Ascending aorta (tissue), 2 donors: Measurements from ENCODE around the gene PRKAG2. TPM values are rescaled to one million over a fixed set of nuclear protein-coding genes. Genes with fewer than 3 reads are reported as not detected.

Experiments
- DNase-seq, 2 donors: peaks; one replicate each; pipeline ENCODE4 v3.0.0-alpha.2; 2019; ENCODE audit warnings: low spot score in 2 of 2
- H3K27ac ChIP-seq, 2 donors: fragments of 200-600 bp; sonication (generic); one replicate each; pipeline ENCODE4 v1.5.1; 2016 to 2017; ENCODE audit warnings: mild to moderate bottlenecking in 1 of 2
- H3K27me3 ChIP-seq: fragments of 200-600 bp; sonication (generic); one replicate; pipeline ENCODE4 v1.5.1; 2017
- H3K36me3 ChIP-seq, 2 donors: fragments of 200-600 bp; sonication (generic); one replicate each; pipeline ENCODE4 v1.5.1; 2016
- H3K4me1 ChIP-seq, 2 donors: fragments of 200-600 bp; sonication (generic); one replicate each; pipeline ENCODE4 v1.5.1; 2016 to 2017; ENCODE audit warnings: mild to moderate bottlenecking in 1 of 2
- H3K4me3 ChIP-seq, 2 donors: fragments of 200-600 bp; sonication (generic); one replicate each; pipeline ENCODE4 v1.5.1; 2016 to 2017; ENCODE audit warnings: mild to moderate bottlenecking in 1 of 2
- H3K9me3 ChIP-seq, 2 donors: fragments of 200-600 bp; sonication (generic); one replicate each; pipeline ENCODE4 v1.5.1; 2016
- intact Hi-C: fragments of 100-400 bp; cut with DNase I; formaldehyde crosslinking; loops from one replicate; pipeline ENCODE4 v1.15.1; 2023
- total RNA-seq: library from RNA; depleted of rRNA; stranded (reverse); fragments of >200 nt; gene quantifications from one replicate; pipeline ENCODE4 v1.1.0, GENCODE V29; 2016
- TF ChIP-seq, protein P1 (sequence below), 3 experiments: fragments of 200-600 bp in 2 of 3; fragments of 450-650 bp in 1 of 3; sonication (generic) in 2 of 3; IDR thresholded peaks; one replicate each; pipeline ENCODE4 v1.5.1; 2016 to 2019; ENCODE audit warnings: antibody characterized with exemption in 3 of 3, mild to moderate bottlenecking in 1 of 3, moderate library complexity in 1 of 3

PRKAG2 gene
- total RNA-seq, 1 donor from 2014 or later: 26.7 TPM

GRCh38 chr7:151732834-151733592 is 143.9 kb downstream of the PRKAG2 start:
- H3K27ac ChIP-seq: no peak overlapping the region
- H3K4me3 ChIP-seq: no peak overlapping the region
- H3K4me1 ChIP-seq: peaks cover under 1 to 11% of the 10 kb centered on the region in 2 donors
- H3K27me3 ChIP-seq: no peaks in the 10 kb centered on the region
- intact Hi-C loops: no loop called here
- DNase-seq: no peak
- TF ChIP-seq, protein P1, sequence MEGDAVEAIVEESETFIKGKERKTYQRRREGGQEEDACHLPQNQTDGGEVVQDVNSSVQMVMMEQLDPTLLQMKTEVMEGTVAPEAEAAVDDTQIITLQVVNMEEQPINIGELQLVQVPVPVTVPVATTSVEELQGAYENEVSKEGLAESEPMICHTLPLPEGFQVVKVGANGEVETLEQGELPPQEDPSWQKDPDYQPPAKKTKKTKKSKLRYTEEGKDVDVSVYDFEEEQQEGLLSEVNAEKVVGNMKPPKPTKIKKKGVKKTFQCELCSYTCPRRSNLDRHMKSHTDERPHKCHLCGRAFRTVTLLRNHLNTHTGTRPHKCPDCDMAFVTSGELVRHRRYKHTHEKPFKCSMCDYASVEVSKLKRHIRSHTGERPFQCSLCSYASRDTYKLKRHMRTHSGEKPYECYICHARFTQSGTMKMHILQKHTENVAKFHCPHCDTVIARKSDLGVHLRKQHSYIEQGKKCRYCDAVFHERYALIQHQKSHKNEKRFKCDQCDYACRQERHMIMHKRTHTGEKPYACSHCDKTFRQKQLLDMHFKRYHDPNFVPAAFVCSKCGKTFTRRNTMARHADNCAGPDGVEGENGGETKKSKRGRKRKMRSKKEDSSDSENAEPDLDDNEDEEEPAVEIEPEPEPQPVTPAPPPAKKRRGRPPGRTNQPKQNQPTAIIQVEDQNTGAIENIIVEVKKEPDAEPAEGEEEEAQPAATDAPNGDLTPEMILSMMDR (IDR thresholded peaks at IDR 0.05): no peak
- no peaks in the 10 kb centered on the region for H3K9me3 ChIP-seq
- no peaks in the 10 kb centered on the region for H3K36me3 ChIP-seq

DNA sequence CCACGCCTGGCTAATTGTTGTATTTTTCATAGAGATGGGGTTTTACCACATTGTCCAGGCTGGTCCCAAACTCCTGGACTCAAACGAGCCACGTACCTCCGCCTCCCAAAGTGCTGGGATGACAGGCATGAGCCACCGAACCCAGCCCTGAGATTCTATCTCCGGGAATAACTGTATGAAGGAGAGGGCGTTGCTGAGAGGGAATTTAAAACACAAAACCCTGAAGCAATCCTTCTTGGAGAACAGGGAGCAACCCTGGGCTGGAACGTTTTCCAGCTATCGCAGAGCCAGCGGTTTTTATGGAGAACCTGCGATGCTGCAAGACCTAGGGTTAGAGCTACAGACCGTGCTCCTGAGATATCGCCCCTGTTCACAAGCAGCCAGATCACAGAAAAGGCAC is 144.6 kb downstream of the PRKAG2 start:
- H3K4me3 ChIP-seq: no peak overlapping the region
- H3K36me3 ChIP-seq: no peaks in the 10 kb centered on the region
- TF ChIP-seq, protein P1 (IDR thresholded peaks at IDR 0.05): no peak
- intact Hi-C loops: no loop called here
- no peaks in the 10 kb centered on the region for H3K9me3 ChIP-seq
- H3K27ac ChIP-seq: no peak overlapping the region
- H3K27me3 ChIP-seq: no peaks in the 10 kb centered on the region
- peaks cover 5 to 17% of the 10 kb centered on the region in 2 donors for H3K4me1 ChIP-seq
- no peak for DNase-seq

DNA sequence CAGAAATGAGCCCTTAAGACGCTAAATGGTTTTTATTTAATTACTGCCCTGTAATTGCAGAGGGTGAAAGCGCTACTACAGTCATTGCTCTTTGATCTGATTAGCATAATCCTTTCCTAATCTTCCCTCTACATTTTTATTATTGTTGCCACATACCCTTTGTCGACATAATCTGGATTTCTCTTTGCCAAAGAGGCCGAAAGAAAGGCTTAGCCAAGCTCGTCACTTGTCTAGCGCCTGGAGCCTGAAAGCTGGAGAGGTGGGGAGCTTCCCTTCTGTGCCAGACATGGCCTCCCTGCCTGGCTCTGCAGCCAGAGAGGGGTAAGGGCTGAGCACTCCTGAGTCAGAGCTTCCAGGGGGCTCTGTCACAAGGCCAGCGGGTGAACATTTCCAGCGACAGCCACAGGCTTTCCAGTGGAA is 145.9 kb downstream of the PRKAG2 start:
- Histone ChIP-seq H3K27ac (no peak overlapping the region), H3K4me3 (no peak overlapping the region), H3K4me1 (peaks cover 8 to 15% of the 10 kb centered on the region in 2 donors), H3K9me3 (no peaks in the 10 kb centered on the region), H3K36me3 (no peaks in the 10 kb centered on the region), H3K27me3 (no peaks in the 10 kb centered on the region)
- no peak for DNase-seq
- TF ChIP-seq, protein P1 (IDR thresholded peaks at IDR 0.05): no peak
- intact Hi-C loops: no loop called here

- no peak overlapping the region for H3K4me3 ChIP-seq
- no peaks in the 10 kb centered on the region for H3K36me3 ChIP-seq
- no peaks in the 10 kb centered on the region for H3K27me3 ChIP-seq
- no peaks in the 10 kb centered on the region for H3K9me3 ChIP-seq
- DNase-seq: no peak
- H3K4me1 ChIP-seq: peaks cover 8 to 12% of the 10 kb centered on the region in 2 donors
- intact Hi-C loops: no loop called here
- TF ChIP-seq, protein P1 (IDR thresholded peaks at IDR 0.05): no peak
- no peak overlapping the region for H3K27ac ChIP-seq
Measured at GRCh38 chr7:151730591-151730990, 146.3 kb downstream of the PRKAG2 start.

GRCh38 chr7:151729521-151729921 is 147.4 kb downstream of the PRKAG2 start:
- Histone ChIP-seq H3K27me3 (no peaks in the 10 kb centered on the region), H3K9me3 (no peaks in the 10 kb centered on the region), H3K4me1 (peaks cover 8 to 12% of the 10 kb centered on the region in 2 donors), H3K4me3 (no peak overlapping the region), H3K27ac (no peak overlapping the region), H3K36me3 (no peaks in the 10 kb centered on the region)
- TF ChIP-seq, protein P1 (IDR thresholded peaks at IDR 0.05): no peak
- no peak for DNase-seq
- intact Hi-C loops: no loop called here
